ENCODE results near the gene HPCAL1. TPM values are rescaled to one million over a fixed set of nuclear protein-coding genes. Genes with fewer than 3 reads are reported as not detected.

HPCAL1 gene
- total RNA-seq, 1 experiment from 2014 or later: 26.9 TPM

DNA sequence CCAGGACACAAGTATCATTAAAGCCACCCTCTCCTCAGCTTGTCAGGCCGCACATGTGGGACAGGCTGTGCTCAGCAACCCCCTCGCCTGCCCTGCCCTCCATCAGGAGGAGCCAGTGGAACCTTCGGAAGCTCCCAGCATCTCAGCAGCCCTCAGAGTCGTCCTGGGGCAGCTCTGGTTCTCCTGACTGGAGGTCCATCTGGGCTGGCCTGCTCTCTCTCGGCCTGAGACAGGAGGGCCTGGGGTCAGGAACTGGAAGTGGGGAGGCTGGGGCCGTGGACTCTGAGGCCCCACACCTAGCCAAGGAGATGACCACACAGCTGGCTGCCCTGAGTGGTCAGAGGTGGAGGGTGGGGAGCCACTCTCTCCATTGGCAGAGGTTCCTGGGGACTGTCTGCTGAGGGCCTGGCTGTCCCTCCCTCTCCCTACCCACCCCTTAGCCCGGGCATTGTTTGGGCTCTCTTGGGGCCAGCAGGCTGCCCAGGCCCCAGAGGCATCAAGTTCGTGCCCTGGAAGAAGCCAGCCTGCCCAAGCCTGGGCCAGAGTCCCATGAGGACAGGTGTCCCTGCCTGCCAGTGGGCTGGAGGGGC is 122.3 kb downstream of the HPCAL1 start:
- no peaks in the 10 kb centered on the region; the same call in 1 of the 2 replicates for H3K36me3 ChIP-seq (ENCODE audit: control insufficient read depth, insufficient read depth, low read length)
- Mint-ChIP-seq H3K36me3 (ENCODE audit: insufficient read depth, unreplicated experiment) (no peaks in the 10 kb centered on the region), H3K27me3 (ENCODE audit: insufficient read depth, unreplicated experiment) (no peaks in the 10 kb centered on the region), H3K4me1 (ENCODE audit: low read depth, unreplicated experiment) (no peaks in the 10 kb centered on the region), H3K27ac (ENCODE audit: unreplicated experiment) (no peak overlapping the region), H3K4me3 (ENCODE audit: unreplicated experiment) (no peak overlapping the region), H3K9me3 (ENCODE audit: unreplicated experiment) (no peaks in the 10 kb centered on the region)
- no peaks in the 10 kb centered on the region for H3K27me3 ChIP-seq (replicated peaks; ENCODE audit: control insufficient read depth, insufficient read depth, low read length)
- no peak for DNase-seq
- H3K4me1 ChIP-seq: no peaks in the 10 kb centered on the region
- TF ChIP-seq, protein P1, sequence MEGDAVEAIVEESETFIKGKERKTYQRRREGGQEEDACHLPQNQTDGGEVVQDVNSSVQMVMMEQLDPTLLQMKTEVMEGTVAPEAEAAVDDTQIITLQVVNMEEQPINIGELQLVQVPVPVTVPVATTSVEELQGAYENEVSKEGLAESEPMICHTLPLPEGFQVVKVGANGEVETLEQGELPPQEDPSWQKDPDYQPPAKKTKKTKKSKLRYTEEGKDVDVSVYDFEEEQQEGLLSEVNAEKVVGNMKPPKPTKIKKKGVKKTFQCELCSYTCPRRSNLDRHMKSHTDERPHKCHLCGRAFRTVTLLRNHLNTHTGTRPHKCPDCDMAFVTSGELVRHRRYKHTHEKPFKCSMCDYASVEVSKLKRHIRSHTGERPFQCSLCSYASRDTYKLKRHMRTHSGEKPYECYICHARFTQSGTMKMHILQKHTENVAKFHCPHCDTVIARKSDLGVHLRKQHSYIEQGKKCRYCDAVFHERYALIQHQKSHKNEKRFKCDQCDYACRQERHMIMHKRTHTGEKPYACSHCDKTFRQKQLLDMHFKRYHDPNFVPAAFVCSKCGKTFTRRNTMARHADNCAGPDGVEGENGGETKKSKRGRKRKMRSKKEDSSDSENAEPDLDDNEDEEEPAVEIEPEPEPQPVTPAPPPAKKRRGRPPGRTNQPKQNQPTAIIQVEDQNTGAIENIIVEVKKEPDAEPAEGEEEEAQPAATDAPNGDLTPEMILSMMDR (IDR thresholded peaks at IDR 0.05; ENCODE audit: insufficient read depth in 1 of 2, low read depth in 1 of 2, low read length in 1 of 2, severe bottlenecking in 1 of 2, unreplicated experiment in 1 of 2): no peak
- POLR2A ChIA-PET: no interaction called here
- H3K9me3 ChIP-seq: no peaks in the 10 kb centered on the region
- intact Hi-C loops (cut with micrococcal nuclease; ENCODE audit: unreplicated experiment): no loop called here
- CTCF ChIA-PET: no interaction called here
- H3K4me3 ChIP-seq (ENCODE audit: low read depth, low read length): no peak overlapping the region
- BruUV-seq (replicated peaks): no TSS peak

DNA sequence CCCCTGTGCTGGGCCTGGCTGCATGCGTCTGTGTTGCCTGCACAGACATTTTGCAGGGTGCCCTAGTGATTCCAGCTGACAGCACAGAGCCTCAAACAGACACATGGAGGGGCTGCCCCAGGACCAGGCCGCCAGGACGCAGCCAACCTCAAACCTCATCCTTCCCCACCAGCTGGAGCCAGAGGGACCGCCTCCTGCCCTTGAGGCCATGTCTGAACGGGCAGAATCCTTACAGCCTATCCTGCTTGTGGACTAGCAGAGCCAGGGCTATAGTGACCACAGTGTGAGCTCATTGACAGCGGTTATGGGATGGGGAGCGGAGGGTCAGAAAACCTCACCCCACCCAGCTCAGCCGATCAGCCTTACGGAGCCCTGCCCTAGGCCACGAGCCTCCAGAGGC is 123.0 kb downstream of the HPCAL1 start:
- POLR2A ChIA-PET: no interaction called here
- H3K27me3 Mint-ChIP-seq (ENCODE audit: insufficient read depth, unreplicated experiment): no peaks in the 10 kb centered on the region
- no peak overlapping the region for H3K4me3 Mint-ChIP-seq (ENCODE audit: unreplicated experiment)
- no peaks in the 10 kb centered on the region for H3K27me3 ChIP-seq (replicated peaks; ENCODE audit: control insufficient read depth, insufficient read depth, low read length)
- intact Hi-C loops (cut with micrococcal nuclease; ENCODE audit: unreplicated experiment): no loop called here
- H3K36me3 ChIP-seq (ENCODE audit: control insufficient read depth, insufficient read depth, low read length): no peaks in the 10 kb centered on the region; the same call in 1 of the 2 replicates
- no peak for DNase-seq
- no peaks in the 10 kb centered on the region for H3K4me1 Mint-ChIP-seq (ENCODE audit: low read depth, unreplicated experiment)
- no peak overlapping the region for H3K27ac Mint-ChIP-seq (ENCODE audit: unreplicated experiment)
- TF ChIP-seq, protein P1 (IDR thresholded peaks at IDR 0.05; ENCODE audit: insufficient read depth in 1 of 2, low read depth in 1 of 2, low read length in 1 of 2, severe bottlenecking in 1 of 2, unreplicated experiment in 1 of 2): no peak
- H3K36me3 Mint-ChIP-seq (ENCODE audit: insufficient read depth, unreplicated experiment): no peaks in the 10 kb centered on the region
- no peaks in the 10 kb centered on the region for H3K9me3 Mint-ChIP-seq (ENCODE audit: unreplicated experiment)
- CTCF ChIA-PET: interaction anchor here (1.1 kb wide), 1 partner anchor 9 kb away, joined by 4 read pairs; no protein-coding TSS in a partner anchor
- no peaks in the 10 kb centered on the region for H3K4me1 ChIP-seq
- no peaks in the 10 kb centered on the region for H3K9me3 ChIP-seq
- no peak overlapping the region for H3K4me3 ChIP-seq (ENCODE audit: low read depth, low read length)
- no TSS peak for BruUV-seq (replicated peaks)

DNA sequence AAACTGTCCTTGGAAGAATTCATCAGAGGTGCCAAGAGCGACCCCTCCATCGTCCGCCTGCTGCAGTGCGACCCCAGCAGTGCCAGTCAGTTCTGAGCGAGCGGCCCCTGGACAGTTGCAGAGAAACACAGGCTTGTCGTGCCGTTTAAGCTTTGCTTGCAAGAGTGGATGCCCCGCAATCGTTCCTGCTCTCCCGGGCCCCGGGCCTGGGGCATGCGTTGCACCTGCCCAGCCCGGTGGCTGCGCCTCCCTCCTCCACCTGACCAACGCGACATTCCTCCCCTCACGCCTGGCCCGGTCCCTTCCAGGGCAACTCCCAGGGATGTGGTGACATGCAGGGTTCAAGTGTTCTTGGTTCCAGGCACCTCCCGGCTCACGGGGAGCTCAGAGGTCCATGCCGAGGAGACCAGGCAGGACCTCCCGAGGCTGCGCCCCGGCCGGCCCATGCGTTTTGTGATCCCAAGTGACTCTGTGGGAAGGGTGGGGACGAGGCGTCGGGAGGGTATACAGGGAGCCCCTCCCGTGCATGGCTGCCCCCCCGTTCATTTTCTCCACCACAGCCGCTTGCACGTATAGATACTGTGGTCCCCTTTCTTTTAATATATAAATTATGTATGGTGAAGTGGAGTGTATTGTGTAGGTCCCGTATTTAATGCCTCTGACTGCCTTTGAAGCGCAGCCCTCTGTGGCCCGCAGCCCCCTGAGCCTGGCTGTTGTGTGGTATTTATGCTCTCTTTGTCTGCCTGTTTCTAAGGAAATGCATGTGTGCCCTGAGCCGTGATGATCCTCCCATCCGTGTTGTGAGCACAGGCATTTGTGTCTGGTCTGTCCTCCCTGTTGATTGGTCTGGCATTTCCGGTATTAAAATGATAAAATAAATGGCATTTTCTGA is 124.3 kb downstream of the HPCAL1 start:
- Mint-ChIP-seq H3K4me1 (ENCODE audit: low read depth, unreplicated experiment) (no peaks in the 10 kb centered on the region), H3K27me3 (ENCODE audit: insufficient read depth, unreplicated experiment) (no peaks in the 10 kb centered on the region), H3K27ac (ENCODE audit: unreplicated experiment) (no peak overlapping the region), H3K36me3 (ENCODE audit: insufficient read depth, unreplicated experiment) (no peaks in the 10 kb centered on the region), H3K9me3 (ENCODE audit: unreplicated experiment) (no peaks in the 10 kb centered on the region), H3K4me3 (ENCODE audit: unreplicated experiment) (no peak overlapping the region)
- DNase-seq: no peak
- CTCF ChIA-PET: interaction anchor here (1.1 kb wide), 1 partner anchor 8 kb away, joined by 4 read pairs; no protein-coding TSS in a partner anchor
- POLR2A ChIA-PET: no interaction called here
- H3K9me3 ChIP-seq: no peaks in the 10 kb centered on the region
- intact Hi-C loops (cut with micrococcal nuclease; ENCODE audit: unreplicated experiment): no loop called here
- H3K4me3 ChIP-seq (ENCODE audit: low read depth, low read length): no peak overlapping the region
- H3K36me3 ChIP-seq (ENCODE audit: control insufficient read depth, insufficient read depth, low read length): no peaks in the 10 kb centered on the region; the same call in 1 of the 2 replicates
- no peaks in the 10 kb centered on the region for H3K27me3 ChIP-seq (replicated peaks; ENCODE audit: control insufficient read depth, insufficient read depth, low read length)
- H3K4me1 ChIP-seq: no peaks in the 10 kb centered on the region
- BruUV-seq (replicated peaks): no TSS peak
- TF ChIP-seq, protein P1 (IDR thresholded peaks at IDR 0.05; ENCODE audit: insufficient read depth in 1 of 2, low read depth in 1 of 2, low read length in 1 of 2, severe bottlenecking in 1 of 2, unreplicated experiment in 1 of 2): no peak

All from Caco-2 (cell line).